Femur (tissue), 1 donor: Measurements from ENCODE around the gene ZNF780B.
A peak's percentile ranks its signal among the peaks of the same experiment; 100 is the strongest.

Experiments used
- DNase-seq: peaks from one replicate; pipeline ENCODE4 v3.0.0-alpha.2; 2017

ZNF780B gene

DNA sequence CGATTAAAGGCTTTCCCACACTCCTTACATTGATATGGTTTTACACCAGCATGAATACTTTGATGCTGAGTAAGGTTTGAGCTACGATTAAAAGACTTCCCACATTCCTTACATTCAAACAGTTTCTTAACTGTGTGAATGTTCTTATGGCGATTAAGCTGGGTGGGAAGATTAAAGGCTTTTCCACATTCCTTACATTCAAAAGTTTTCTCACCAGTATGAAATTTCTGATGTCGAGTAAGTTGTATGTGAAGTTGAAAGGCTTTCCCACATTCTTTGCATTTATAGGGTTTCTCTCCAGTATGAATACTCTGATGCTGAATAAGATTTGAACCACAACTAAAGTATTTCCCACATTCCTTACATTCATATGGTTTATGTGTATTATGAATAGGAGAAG, 20.0 kb downstream of the ZNF780B start:
- no peak for DNase-seq

GRCh38 chr19:40033989-40034560, 22.0 kb downstream of the ZNF780B start:
- no peak for DNase-seq

DNA sequence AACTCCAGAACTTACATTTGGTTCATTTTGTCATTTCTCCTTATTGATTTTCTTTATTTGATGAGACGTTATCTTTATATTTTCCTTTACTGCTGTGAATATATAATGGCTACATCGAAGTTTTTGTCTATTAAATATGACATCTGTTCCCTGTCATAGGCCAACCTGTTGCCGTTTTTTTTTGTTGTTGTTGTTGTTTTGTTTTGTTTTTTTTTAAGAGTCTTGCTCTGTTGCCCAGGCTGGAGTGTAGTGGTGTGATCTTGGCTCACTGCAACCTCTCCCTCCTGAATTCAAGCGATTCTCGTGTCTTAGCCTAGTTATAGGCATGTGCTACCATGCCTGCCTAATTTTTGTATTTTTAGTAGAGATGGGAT, 29.4 kb downstream of the ZNF780B start:
- DNase-seq = no peak

GRCh38 chr19:40025938-40026596, 30.0 kb downstream of the ZNF780B start:
- DNase-seq = no peak

DNA sequence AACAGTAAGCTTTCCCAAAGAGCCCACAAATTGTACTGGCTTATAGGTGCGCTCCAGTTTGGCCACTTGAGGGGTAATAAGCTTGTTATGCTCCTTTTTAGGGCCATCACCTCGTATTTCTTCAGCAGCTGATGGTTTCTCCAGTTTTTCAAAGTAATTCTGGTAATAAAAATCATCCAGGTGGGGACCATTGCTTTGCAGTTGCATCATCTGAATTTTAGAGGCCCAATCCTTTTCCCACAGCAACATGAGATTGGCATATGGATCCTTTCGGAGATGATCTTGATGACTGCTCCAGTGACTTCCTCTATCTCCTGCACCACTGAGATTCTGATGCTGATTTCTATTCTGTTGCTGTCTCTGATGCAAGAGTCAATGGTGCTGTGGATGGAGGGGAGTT, 32.1 kb downstream of the ZNF780B start:
- DNase-seq = no peak

- no peak for DNase-seq
Measured at GRCh38 chr19:40013991-40014390, 42.0 kb downstream of the ZNF780B start.

GRCh38 chr19:40009674-40010073, 46.4 kb downstream of the ZNF780B start:
- DNase-seq = no peak

- no peak for DNase-seq
Measured at GRCh38 chr19:40006273-40006691, 49.7 kb downstream of the ZNF780B start.

DNA sequence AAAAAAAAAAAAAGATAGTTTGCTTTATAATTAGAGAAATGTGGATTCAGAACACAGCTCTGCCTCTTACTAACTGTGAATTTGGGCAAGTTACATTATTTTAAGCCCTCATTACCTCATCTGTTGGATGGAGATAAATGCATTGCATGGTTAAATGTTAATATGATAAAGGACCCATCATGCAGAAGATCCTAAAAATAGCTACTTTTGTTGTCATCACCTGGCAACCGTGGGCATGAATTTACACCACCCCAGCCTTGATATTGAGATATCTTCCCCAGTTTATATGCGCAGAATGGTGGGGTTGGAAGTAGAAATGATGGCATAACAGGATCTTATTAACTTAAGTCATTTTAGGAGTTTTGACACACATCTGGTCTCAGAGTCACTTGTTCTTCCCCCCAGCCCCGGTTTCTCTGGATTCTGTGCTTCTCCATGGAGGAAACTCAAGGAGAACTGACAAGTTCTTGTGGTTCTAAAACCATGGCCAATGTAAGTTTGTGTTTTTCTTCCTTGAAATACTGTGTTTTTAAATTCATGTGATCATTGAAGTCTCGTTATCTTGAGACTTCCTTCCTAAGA, 50.2 kb downstream of the ZNF780B start:
- DNase-seq = no peak

- DNase-seq = no peak
Measured at GRCh38 chr19:39998501-39998900, 57.5 kb downstream of the ZNF780B start.

GRCh38 chr19:39997638-39998216, 58.3 kb downstream of the ZNF780B start:
- no peak for DNase-seq

- peak; percentile 95 for DNase-seq
Measured at GRCh38 chr19:39996811-39997637, 59.0 kb downstream of the ZNF780B start, which contains the start of gene ZNF546. Gene ZNF546, plus strand, starts transcription at chr19:39997060. Its CDS starts 1,267 bp downstream, at chr19:39998327.

DNA sequence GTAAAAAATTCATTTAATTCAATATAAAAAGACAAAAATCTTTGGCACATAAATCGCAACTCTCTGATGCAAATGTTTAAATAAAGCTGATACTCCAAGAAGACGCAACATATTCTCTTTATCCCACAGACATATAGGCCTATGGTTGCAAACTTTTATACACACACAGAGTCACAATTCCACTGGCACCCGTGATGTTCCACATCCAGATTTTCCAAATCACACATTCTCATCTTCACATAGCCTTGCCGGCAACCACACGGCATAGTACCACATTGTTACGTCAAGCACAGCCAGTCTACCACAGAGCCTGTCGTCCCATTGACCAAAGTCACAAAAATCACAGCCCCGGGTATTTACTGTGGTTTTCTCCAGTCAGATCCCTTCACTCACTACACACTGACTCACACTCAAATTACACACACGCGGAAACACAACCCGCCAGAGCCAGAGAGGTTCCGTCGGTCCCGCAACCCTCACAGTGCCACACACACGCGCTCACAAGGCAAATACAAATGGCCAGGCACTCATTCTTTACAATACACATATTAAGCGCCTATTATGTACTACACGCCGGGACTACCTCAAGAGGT, 59.7 kb downstream of the ZNF780B start:
- peak; percentile 54 for DNase-seq

GRCh38 chr19:39995794-39996193, 60.2 kb downstream of the ZNF780B start:
- no peak for DNase-seq

DNA sequence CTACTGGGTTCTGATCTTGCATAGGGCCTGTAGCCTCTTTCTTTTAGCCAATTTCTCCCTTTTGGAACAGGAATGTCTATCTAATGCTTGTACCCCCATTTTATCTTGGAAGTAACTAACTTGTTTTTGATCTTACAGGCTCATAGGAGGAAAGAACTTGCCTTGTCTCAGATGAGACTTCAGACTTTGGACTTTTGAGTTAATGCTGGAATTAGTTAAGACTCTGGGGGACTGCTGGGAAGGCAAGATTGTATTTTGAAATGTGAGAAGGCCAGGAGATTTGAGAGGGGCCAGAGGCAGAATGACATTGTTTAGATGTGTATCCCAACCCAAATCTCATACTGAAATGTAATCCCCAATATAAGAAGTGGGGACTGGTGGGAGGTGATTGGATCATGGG, 61.7 kb downstream of the ZNF780B start:
- DNase-seq = no peak

DNA sequence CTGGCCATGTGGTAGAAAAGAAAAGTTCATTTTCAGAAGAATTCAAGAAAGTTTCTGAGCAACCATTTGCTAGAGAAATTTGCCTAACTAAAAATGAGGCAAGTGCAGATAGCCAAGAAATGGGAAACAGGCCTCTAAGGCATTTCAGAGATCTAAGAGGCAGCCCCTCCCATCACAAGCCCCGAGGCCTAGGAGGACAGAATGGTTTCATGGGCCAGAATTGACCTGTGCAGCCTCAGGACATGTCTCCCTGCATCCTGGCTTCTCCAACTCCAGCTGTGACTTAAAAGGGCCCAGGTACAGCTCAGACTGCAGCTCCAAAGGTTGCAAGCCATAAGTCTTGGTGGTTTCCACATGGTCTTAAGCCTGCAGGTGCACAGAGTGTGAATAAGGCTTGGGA, 62.4 kb downstream of the ZNF780B start:
- no peak for DNase-seq

- no peak for DNase-seq
Measured at GRCh38 chr19:39987596-39987995, 68.4 kb downstream of the ZNF780B start.

GRCh38 chr19:39987167-39987566, 68.9 kb downstream of the ZNF780B start:
- no peak for DNase-seq

- no peak for DNase-seq
Measured at GRCh38 chr19:39986643-39987042, 69.4 kb downstream of the ZNF780B start.

- no peak for DNase-seq
Measured at GRCh38 chr19:39983695-39984300, 72.2 kb downstream of the ZNF780B start.

GRCh38 chr19:39982883-39983282, 73.1 kb downstream of the ZNF780B start:
- DNase-seq = no peak
